ENCODE data around the gene ASB17. TPM values are rescaled to one million over a fixed set of nuclear protein-coding genes. Genes with fewer than 3 reads are reported as not detected.
"Not testable (repeated sequence)": the region's sequence is repeated elsewhere in the genome, so short reads cannot be mapped to it uniquely, and the experiment has no call there.

The ASB17 gene
- total RNA-seq, 1 experiment from 2014 or later: not detected

- no peak overlapping the region for H2AFZ ChIP-seq (ENCODE audit: low read length)
- no peaks in the 10 kb centered on the region for H3K79me1 ChIP-seq (ENCODE audit: insufficient read depth, low read depth, low read length, poor library complexity, severe bottlenecking)
- no peak for DNase-seq
- Mint-ChIP-seq H3K36me3 (ENCODE audit: insufficient read depth in 1 of 3, low read depth in 3 of 3) (no peaks in the 10 kb centered on the region; a peak in 1 of 7 replicates), H3K4me1 (no peaks in the 10 kb centered on the region), H3K27me3 (ENCODE audit: low read depth) (peaks cover 2% of the 10 kb centered on the region; the same call in 1 of the 2 replicates), H3K4me3 (no peak overlapping the region), H3K9me3 (peaks cover 3 to 4% of the 10 kb centered on the region in 2 experiments; a peak in 2 of 5 replicates), H3K27ac (no peak overlapping the region)
- H4K20me1 ChIP-seq (ENCODE audit: control insufficient read depth, insufficient read depth, insufficient read length): no peaks in the 10 kb centered on the region
- no peak overlapping the region for H2BK20ac ChIP-seq (ENCODE audit: low read depth, low read length, poor library complexity, severe bottlenecking)
- H3K27ac ChIP-seq (ENCODE audit: insufficient read length, low read depth, low read length): no peak overlapping the region
- H3K14ac ChIP-seq (ENCODE audit: insufficient read depth, low read length): no peak overlapping the region
- no peak overlapping the region for H4K8ac ChIP-seq (replicated peaks; ENCODE audit: insufficient read length, low read depth, low read length)
- H3K79me2 ChIP-seq (ENCODE audit: insufficient read depth, low read length): no peaks in the 10 kb centered on the region
- H2AK5ac ChIP-seq (ENCODE audit: insufficient read length, low read length): no peak overlapping the region
- no peak overlapping the region for H3K4ac ChIP-seq (ENCODE audit: low read depth, low read length)
- H3K4me1 ChIP-seq (ENCODE audit: insufficient read depth, low read length): no peaks in the 10 kb centered on the region
- H3K23me2 ChIP-seq (ENCODE audit: insufficient read length, low read depth, low read length, poor library complexity, severe bottlenecking): no peaks in the 10 kb centered on the region
- no peak overlapping the region for H3K56ac ChIP-seq (ENCODE audit: insufficient read length, low read depth, low read length)
- no peak overlapping the region for H3K23ac ChIP-seq (ENCODE audit: insufficient read length, low read depth, low read length)
- no peak overlapping the region for H4K91ac ChIP-seq (ENCODE audit: insufficient read length, low read depth, low read length)
- H3K9me3 ChIP-seq (ENCODE audit: control insufficient read depth, low read depth, low read length): no peaks in the 10 kb centered on the region
- H2BK12ac ChIP-seq (ENCODE audit: insufficient read length, low read depth, low read length): no peak overlapping the region
- H2BK15ac ChIP-seq (ENCODE audit: low read depth, low read length): no peak overlapping the region
- H2BK120ac ChIP-seq (ENCODE audit: low read depth, low read length, poor library complexity, severe bottlenecking): no peak overlapping the region
- H3K18ac ChIP-seq (ENCODE audit: insufficient read length, low read depth, low read length): no peak overlapping the region
- TF ChIP-seq CTCF (conservative IDR thresholded peaks at IDR 0.05): no peak
- WGBS (ENCODE audit: extremely low coverage, insufficient read length, low lambda C conversion rate): no CpG with 5 or more reads among the region's 3 CpGs
- no peaks in the 10 kb centered on the region for H3K27me3 ChIP-seq (ENCODE audit: insufficient read depth, low read length)
- H3T11ph ChIP-seq (ENCODE audit: low read length): no peak overlapping the region
- no peak overlapping the region for H2BK5ac ChIP-seq (ENCODE audit: insufficient read length, low read length)
- H3K9ac ChIP-seq (ENCODE audit: extremely low read depth, insufficient read length, low read length): no peak overlapping the region
- H4K5ac ChIP-seq (ENCODE audit: insufficient read length, low read depth, low read length): no peak overlapping the region
- no peak overlapping the region for H3K4me2 ChIP-seq (ENCODE audit: insufficient read depth, insufficient read length, low read length)
Measured at GRCh38 chr1:75950176-75950575, 18.0 kb upstream of the ASB17 start.

- no CpG with 5 or more reads among the region's 4 CpGs for WGBS (ENCODE audit: extremely low coverage, insufficient read length, low lambda C conversion rate)
Measured at GRCh38 chr1:75943037-75943436, 10.8 kb upstream of the ASB17 start.

More at GRCh38 chr1:75943037-75943436, 10.8 kb upstream of the ASB17 start:
- H2BK120ac ChIP-seq (ENCODE audit: low read depth, low read length, poor library complexity, severe bottlenecking); H3K4ac ChIP-seq (ENCODE audit: low read depth, low read length); H3K4me3 Mint-ChIP-seq; H3K27ac ChIP-seq (ENCODE audit: insufficient read length, low read depth, low read length); H3K9ac ChIP-seq (ENCODE audit: extremely low read depth, insufficient read length, low read length); H2AFZ ChIP-seq (ENCODE audit: low read length); H3K4me1 ChIP-seq (ENCODE audit: insufficient read depth, low read length); H3K79me2 ChIP-seq (ENCODE audit: insufficient read depth, low read length); H2BK12ac ChIP-seq (ENCODE audit: insufficient read length, low read depth, low read length); H3K23ac ChIP-seq (ENCODE audit: insufficient read length, low read depth, low read length); H2AK5ac ChIP-seq (ENCODE audit: insufficient read length, low read length); H2BK5ac ChIP-seq (ENCODE audit: insufficient read length, low read length); H2BK20ac ChIP-seq (ENCODE audit: low read depth, low read length, poor library complexity, severe bottlenecking); H4K91ac ChIP-seq (ENCODE audit: insufficient read length, low read depth, low read length); H4K8ac ChIP-seq (replicated peaks; ENCODE audit: insufficient read length, low read depth, low read length); H3K27ac Mint-ChIP-seq; DNase-seq; H3T11ph ChIP-seq (ENCODE audit: low read length); H3K18ac ChIP-seq (ENCODE audit: insufficient read length, low read depth, low read length); H3K9me3 Mint-ChIP-seq; H3K27me3 ChIP-seq (ENCODE audit: insufficient read depth, low read length); H3K14ac ChIP-seq (ENCODE audit: insufficient read depth, low read length); H3K36me3 Mint-ChIP-seq (ENCODE audit: insufficient read depth in 1 of 3, low read depth in 3 of 3); H3K4me2 ChIP-seq (ENCODE audit: insufficient read depth, insufficient read length, low read length); H2BK15ac ChIP-seq (ENCODE audit: low read depth, low read length); H3K27me3 Mint-ChIP-seq (ENCODE audit: low read depth); H4K20me1 ChIP-seq (ENCODE audit: control insufficient read depth, insufficient read depth, insufficient read length); H4K5ac ChIP-seq (ENCODE audit: insufficient read length, low read depth, low read length); H3K56ac ChIP-seq (ENCODE audit: insufficient read length, low read depth, low read length); H3K23me2 ChIP-seq (ENCODE audit: insufficient read length, low read depth, low read length, poor library complexity, severe bottlenecking); H3K9me3 ChIP-seq (ENCODE audit: control insufficient read depth, low read depth, low read length); H3K4me1 Mint-ChIP-seq; H3K79me1 ChIP-seq (ENCODE audit: insufficient read depth, low read depth, low read length, poor library complexity, severe bottlenecking): not testable (repeated sequence)

Measured in H9 (cell line).